ENCODE measurements around the gene LRFN2.

LRFN2 gene

DNA sequence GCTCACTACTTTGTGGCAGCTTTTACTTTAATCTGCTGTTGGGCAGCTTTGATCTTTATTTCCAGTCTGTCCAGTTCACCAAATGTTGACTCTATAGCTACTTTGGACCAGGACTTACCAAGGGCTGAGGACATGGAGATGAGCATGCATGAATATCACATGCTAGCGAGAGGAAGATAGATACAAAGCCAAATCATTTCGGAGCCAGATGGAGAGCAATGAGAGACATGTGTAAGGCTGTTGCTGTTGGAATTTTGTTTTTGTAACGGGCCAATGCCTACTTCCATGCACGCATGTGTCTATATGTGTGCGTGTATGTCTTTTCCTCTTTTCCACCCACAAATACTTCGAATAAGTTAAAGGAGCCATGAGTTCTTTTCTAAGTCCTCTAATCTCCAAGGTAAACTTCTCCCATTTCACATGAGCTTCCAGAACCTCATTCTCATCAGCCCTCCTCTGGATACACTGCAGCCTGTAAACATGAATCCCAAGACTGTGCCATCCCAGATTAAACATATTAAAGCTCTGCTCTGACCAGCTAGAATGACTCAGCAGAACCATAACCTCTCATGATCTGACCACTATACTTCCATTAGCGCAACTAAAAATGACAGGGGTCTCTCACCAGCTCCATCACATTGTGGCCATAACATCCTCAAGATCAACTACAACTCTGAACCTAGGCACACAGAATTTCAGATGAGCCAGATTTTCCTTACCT is 160.7 kb downstream of the LRFN2 start:
- no peak for DNase-seq

DNA sequence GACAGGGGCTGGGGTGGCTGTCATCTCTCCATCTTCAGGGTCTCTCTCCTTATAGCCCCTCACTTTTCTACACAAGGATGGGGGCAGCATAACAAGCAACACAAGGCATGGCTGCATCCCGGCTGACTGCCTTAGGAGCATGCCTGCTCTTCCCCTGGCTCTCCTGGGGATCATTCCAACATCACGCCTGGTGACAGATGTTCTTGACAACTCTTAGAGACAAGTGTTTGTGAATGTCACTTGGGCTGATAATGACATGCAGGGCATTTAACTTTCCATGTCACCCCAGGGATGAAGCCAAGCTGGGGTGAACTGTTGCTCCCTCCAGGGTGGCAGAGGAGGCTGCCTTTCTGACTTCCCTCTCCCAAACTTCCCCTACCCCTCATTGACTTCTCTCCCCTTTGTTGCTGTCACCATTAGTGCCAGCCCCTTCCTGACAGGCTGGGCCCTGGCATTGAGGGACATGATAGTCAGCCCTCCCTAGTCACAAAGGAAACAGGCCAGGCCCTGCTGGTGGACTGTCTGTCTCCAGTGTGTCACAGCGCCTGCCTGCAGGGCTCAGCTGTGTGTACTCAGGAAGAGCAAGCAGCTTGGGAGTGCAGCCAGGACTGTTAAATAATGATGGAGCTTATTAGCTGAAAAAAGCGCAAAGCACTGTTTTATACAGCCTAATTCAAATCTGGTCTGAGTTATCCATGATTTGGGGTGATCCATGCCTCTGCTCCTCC is 161.8 kb downstream of the LRFN2 start:
- peak in 1 of 2 donors; percentile 8 for DNase-seq

DNA sequence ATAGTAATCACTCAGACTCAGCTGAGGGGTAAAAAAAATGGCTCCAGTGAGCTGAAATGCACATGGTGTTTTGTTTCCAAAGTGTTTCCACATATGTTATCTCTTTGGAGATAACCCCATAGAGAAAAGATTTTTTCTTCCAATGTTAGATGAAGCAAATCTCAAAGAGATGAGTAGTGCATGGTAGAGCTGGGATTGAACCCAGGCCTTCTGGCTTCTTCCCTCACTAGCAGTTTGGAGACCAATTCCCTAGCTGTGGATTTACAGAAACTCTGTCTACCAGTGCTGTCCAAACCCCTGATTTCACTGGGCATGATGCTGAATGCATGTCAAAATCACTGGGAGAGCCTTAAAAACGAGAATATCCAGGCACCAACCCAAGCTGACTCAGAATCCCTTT is 165.1 kb downstream of the LRFN2 start:
- DNase-seq, result no peak

DNA sequence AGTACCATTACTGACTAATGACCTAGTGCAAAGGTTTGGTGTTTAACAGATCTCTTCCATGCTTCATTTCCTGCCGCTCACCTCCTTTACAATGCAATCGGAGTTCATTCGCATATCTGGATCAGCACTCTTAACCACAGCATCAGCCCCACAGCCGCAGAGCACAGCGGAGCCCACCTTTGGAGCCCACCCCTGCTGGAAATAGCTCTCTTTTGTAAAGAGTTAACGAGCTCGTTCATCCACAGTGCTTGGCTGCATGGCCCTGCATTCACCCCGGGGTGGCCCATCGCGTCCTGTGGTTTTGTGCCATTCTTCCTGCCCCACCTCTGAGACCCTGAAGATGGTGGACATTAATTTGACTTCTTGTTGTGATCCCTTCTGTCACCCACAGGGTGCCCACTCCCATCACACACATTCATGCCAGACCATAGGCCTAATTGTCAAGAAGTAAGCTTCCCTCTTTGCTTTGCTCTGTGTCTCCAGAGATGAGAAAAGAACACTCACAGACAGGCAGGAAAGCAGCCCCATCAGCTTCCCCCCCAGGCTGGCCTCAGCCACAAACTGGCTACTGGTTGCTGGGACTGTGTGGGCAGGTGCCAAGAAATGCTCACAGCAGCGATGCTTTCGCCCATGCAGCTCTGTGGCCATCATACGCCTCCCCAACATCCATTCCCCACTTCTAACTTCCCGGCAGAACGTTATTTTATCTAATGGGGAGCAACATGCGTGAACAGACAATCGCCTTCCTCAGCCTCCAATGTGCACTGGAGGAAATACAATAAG is 167.0 kb downstream of the LRFN2 start:
- no peak for DNase-seq

DNA sequence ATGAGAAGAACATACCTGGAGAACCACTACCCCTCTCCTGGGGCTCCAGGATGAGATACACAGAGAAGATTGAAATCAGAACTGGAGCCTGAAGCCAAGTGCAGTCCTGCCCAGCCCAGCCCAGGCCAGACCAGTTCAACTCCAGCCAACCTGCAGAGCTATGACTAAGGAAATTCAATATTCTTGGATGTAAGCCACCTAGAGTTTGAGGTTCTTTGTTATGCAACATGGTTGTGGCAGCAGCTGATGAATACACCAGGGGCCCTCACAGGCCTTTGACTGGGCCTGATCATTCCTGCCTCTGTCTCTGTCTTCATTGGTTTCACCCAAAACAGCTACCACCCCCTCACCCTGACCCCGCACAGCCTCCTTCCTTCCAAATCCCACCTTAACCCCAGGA is 167.8 kb downstream of the LRFN2 start:
- DNase-seq, result no peak

DNA sequence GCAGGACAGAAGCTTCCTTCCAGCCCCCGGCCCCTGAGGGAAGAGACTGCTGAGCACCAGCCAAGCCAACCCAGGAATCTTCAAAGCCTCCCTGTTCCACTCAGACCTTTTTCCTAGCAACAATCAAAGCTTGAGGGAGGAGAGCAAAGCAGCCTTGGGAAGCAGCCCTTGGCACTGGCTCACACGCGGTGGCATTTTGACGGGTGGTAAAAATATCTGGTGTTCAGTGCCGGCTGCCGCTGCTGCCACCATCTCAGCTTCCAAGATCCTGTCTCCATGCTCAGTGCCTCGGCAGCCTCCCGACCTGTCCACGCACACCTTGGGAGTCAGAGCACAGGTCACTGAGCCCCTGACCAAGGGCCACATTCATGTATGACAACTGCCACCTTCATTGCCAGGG is 170.1 kb downstream of the LRFN2 start:
- no peak for DNase-seq

DNA sequence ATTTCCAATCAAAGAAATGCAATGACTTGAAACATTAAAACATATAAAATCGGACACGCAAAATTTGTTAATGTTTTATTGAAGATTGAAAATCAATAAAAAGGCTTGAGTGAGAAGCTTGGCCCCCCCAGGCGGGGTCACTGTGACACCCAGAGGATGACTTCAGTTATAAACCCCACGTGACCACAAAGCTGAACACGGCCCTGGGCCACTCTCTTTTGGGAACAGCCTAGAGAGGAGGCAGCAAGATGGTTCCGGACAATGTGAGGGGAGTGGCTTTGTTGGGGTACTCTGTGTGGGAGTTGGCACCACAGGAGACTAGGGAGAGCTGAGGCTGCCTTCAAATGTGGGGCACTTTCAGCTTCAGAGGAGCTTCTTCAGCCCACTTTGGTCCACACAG is 172.5 kb downstream of the LRFN2 start:
- no peak for DNase-seq

DNA sequence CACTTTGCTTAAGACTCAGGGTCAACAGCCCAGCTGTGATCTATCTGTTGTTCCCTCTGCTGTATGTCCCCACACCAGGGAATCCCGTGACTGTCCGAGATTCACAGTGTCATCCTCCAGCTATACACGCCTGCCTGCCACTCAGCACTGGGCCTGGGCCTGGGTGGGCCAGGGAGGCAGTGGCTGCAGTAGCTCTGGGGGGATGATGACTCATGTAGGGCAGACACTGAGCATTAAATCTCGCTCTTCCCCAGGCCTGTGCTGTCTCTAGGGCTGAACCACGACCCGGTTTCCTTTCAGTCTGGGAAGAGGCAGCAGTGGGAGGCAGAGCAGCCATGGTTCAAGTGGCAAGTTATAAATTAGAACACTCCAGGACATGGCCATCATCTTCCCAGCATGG is 173.9 kb downstream of the LRFN2 start:
- no peak for DNase-seq

DNA sequence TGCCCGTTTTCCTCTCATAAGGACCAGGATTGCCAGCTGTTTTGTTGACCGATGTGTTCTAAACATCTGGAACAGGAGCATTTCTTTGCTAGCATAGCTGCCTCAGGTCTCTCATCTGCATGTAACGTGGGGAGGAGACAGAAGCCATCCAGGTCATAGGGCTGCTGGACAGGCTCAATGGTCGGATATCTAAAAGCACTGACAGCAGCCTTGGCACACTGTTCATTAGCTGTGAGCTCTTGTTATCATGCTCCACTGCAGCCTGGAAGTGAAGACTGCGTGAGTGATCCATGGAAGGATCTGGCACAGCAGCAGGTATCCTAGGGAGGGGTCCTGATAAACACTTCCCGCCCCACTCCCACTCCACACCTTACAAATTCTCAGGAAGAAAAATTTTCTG is 175.3 kb downstream of the LRFN2 start:
- no peak for DNase-seq

DNA sequence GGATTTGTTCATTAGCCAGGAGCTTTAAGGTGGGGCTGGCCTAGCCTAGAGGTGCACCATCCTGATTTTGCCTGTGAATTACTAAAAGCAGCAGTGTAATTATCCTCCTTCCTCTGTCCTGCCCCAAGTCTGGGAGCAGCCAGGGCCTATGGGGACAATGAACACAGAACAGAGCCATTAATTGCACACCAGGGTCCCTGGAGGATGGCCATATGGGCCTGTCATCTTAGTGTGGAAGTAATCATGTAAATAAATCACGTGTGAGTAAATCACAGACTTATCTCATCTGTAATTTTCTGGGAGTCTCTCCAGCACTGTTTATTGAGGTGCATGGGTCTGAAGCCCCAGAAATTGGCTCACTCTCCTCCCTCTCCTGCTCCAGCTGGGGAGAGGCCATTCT is 176.3 kb downstream of the LRFN2 start:
- DNase-seq, result no peak

DNA sequence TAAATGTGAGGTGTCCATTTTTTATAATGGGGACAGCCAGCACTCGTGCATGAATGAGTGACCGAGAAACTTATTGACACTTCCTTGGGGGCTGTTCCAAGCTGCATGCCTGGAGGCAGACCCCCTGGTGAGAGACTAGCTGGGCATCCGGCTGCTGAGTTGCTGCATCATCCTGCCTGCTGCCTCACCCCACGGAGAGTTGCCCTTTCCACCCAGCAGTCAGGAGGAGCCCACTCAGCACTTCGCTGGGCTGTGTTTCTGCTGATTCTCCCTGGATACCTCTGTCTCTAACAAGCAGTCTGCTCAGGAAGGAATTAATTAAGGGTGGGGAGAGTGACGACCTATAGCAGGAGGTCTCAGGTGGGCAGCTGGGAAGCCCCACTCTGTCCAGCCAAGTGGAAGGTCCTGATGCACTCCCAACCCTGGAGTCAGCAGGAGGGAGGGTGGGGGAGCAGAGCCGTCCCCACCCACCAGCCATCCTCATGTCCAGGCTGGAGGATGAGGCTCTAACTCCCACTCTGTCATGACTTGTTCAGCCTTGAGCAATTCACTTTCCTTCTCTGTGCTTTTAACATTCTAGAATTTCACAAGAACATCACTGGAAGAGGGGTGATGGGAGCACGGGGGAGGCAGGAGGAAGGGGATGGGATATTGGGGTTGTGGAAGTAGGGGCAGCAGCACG is 177.3 kb downstream of the LRFN2 start:
- no peak for DNase-seq

DNA sequence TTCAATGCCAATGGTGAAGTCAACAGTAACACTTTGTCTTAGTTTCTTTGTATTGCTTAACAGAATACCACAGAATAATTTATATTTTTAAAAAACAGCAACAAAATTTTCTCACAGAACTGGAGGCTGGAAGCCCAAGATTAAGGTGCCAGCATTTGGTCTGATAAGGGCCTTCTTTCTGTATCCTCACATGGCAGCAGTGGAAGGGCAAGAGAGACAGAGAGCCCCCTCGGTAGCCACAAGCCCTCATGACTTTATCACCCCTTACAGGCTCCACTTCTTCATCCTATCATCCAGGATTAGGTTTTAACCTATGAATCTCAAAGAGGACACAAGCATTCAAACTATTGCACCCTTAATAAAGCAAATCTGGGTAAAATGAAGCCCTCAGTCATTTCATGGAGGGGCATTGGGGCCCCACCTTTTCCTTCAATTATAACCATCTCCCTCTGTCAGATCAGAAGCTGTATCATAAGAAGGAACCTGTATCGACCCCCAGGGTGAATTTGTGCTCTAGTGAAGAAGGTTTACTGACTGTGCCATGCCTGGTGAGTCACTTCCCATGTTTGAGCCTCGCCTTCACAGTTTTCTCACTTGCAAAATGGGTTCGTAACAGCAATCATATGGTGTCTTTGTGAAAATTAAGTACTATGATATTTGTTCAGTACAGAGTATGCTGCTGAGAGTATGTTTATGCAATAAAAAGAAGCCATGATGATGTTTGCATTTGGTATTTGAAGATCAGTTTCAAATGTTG is 178.2 kb downstream of the LRFN2 start:
- DNase-seq, result no peak

DNA sequence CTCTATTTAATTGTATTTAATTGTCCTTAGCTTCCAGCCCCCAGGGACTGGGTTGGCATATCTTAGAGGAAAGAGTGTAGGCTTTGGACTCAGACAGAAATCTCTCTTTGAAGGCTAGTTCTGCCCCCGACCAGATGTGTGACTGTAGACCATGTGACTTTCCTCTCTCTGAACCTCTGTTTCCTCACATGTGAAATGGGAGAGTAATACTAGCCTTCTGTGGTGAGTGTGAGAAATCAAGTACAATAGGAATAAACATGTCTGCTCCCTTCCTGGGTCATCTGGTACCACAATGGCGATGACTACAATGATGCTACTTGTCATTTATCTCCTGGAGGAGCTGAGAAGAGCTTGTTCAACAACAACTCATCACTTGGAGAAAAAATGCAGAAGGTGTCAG is 179.9 kb downstream of the LRFN2 start:
- no peak for DNase-seq

DNA sequence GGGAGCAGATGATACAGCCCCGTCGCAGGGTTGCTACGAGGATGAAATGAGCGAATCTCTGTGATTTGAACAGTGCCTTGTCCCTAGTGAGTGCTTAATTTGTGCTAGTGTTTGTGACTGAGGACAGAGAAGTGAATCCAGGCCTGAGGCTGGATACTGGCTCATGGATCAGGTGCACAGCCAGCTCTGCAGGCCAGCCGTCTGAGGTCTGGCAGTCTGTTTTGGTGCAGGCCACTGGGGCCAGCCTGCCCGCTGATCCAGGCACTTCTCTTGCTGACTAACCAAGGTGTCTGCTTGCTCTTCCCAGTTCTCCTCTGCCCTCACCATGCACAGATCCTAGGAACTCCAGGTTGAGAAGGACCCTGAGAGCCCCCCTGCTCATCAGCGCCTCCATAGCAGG is 181.0 kb downstream of the LRFN2 start:
- DNase-seq, result no peak

DNA sequence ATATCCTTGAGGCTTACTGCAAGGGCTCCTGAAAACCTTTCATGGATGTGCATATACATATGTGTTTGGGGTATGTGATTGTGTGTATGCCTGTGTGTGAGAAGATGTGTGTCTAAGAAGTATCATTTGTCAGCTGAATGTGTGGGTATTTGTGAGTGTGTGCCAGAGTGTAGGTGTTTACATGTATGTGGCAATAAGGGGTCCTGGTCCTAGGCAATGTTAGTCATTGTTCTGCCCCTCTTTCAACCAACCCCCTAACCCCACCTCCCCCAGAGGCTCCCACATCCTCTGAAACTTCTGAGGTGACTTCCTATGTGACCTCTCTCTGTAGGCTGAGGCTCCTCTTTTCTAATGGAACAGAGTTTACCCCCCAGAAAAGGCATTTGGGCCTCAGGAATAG is 186.4 kb downstream of the LRFN2 start:
- no peak for DNase-seq

DNA sequence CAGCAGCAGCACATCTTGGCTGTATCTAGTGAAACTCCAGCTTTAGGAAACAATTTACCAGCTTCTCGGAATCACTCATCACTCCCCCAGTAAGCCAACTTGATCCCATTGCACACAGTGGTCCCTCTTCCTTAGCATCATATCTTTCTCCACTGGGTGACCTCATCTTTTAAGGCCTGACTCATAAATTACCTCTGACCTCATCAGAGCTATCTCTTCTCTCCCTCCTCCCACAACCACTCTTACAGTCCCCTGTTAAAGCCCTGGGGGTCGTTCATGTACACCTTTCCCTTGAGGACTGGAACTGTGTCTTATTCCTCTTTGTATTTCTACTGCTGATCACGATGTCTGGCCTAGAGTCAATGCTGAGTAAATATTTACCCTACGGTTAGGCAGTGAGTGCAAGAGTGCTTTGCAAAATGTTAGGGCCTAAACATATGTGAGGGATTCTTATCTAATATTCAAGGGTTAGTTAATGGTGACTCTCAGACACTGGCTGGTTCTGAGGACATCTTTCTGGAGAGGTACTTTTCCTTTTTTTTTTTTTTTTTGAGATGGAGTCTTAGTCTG is 187.2 kb downstream of the LRFN2 start:
- DNase-seq, result no peak

DNA sequence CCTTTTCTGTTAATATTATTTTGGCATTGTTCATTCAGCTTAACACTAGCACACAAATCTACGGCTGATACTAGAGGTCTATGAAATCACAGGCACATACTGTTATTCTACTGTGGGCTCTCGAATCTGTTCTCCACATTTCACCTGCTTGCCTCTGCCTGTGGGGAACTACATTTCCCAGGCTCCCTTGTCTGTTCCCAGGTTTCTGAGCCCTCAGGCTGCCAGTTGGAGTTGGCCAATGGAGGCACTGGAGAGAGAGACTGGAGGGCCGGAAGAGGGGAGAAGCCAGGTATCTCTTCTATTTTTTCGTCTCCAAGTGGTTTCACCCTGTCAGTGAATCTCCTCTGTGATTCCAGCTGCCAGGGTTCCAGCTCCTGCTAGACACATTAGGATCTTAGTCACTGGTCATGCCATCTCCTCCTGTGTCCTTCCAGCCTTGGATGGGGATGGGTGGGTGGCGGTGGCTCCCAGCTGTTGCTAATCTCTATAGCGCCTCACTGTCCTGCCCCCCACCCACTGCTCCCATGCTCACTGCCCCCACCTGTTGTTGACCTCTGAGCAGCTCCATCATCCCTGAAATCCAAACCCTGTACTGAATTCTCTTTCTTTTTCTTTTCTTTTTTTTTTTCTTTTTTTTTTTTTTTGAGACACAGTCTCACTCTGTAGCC is 188.2 kb downstream of the LRFN2 start:
- no peak for DNase-seq

DNA sequence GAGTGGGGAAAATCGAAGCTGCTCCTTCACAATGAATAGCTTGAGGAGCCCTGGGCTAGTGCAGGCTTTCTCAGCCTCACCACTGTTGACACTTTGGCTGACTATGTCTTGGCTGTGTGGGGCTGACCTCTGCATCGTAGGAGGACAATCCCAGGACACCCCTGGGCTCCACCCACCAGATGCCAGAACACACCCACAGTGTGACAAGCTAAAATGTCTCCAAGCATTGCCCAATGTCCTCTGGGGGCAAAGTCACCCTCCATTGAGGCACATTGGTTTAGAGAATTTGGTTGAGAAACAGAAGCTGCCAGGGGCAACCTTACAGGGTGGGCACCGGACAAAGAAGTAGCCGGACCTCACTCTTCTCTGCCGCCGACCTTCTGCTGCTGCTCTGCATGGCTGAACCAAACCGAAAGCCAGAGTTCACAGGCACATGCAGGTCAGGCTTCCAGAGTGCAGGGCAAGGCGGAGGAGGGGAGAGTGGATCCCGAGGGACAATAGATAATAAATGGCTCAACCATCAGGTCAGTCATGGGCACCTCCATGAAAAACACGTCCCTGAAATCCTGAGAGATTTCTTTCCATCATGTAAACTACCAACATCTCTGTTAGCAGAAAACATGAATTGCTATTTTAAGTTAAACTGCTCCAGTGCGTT is 189.0 kb downstream of the LRFN2 start:
- no peak for DNase-seq

DNA sequence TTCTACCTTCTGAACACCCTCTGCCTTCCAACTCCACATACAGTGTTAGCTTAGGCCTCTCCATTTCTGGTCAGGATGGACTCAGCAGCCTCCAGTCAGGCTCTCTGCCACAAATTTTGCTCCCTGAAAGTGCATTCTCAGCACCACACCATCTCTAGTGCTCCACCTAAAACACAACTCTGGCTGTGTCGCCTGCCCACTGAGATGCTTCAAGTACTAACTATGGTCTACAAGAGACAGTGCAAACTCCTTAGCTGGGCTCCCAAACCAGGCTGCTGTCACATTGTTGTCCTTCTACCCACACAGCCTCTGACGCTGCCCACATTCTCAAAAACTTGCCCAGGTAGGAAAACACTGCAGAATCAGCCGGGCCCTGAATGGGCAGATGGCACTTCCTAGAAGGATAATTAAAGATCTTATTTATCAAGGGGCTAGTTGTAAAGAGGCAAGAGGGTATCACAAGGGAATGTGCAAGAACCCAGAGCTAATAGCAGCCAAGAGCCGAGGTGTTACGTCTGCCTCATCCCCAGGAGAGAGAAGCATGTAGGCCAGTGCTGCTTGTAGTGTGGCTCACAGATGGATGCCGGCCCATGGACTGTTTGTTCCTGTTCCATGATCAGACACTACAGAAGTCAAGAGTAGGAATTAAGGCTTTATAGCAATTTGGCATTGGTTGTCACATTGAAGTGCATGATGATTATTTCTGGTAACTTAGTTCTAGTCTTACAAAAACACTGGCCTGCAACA is 189.7 kb downstream of the LRFN2 start:
- no peak for DNase-seq

DNA sequence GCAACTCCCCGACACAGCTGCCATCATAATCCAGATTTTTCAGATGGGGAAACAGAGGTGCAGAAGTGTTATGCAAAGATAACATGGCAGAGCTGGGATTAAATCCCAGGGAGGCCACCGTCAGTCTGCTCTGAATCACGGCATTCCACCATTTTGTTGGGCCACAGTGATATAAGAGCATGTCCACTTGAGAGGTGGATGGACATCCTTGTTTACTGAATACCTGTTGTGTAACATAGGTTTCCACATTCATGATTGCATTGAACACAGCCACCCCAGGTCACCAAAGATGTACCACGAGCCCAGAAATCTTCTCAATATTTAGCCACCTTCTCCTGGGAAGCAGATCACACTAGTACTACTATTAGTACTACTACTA is 191.5 kb downstream of the LRFN2 start:
- no peak for DNase-seq

Measured in hippocampal formation (tissue), 2 donors.